GM21786 (cell line): ENCODE results near the gene STMN1.

Experiments used
- ATAC-seq: cut with Tn5 transposase; IDR thresholded peaks from one replicate; pipeline ENCODE4 v1.9.1; 2021; ENCODE audit not compliant: unreplicated experiment

The STMN1 gene

GRCh38 chr1:25871704-25872494 lies 34.3 kb downstream of the STMN1 start:
- no peak for ATAC-seq

- ATAC-seq = no peak
These were observed 35.0 kb downstream of the STMN1 start for GRCh38 chr1:25871086-25871703.

- no peak for ATAC-seq
These were observed 35.6 kb downstream of the STMN1 start for GRCh38 chr1:25870614-25871013.

- no peak for ATAC-seq
These were observed 36.2 kb downstream of the STMN1 start for GRCh38 chr1:25869909-25870606.

- ATAC-seq = no peak
These were observed 38.8 kb downstream of the STMN1 start for GRCh38 chr1:25867210-25867991.

GRCh38 chr1:25866288-25866687 lies 39.9 kb downstream of the STMN1 start:
- ATAC-seq = no peak

- no peak for ATAC-seq
These were observed 41.8 kb downstream of the STMN1 start for GRCh38 chr1:25864434-25864833.

GRCh38 chr1:25863486-25864262 lies 42.5 kb downstream of the STMN1 start:
- no peak for ATAC-seq

- no peak for ATAC-seq
These were observed 43.3 kb downstream of the STMN1 start for GRCh38 chr1:25862785-25863485.

- ATAC-seq = no peak
These were observed 44.6 kb downstream of the STMN1 start for GRCh38 chr1:25861316-25862286.

GRCh38 chr1:25858906-25859789 lies 47.1 kb downstream of the STMN1 start, which contains the start of gene AUNIP:
AUNIP (minus strand) TSS chr1:25859457; CDS start chr1:25859357, 100 bp downstream.
- no peak for ATAC-seq

- no peak for ATAC-seq
These were observed 47.7 kb downstream of the STMN1 start for GRCh38 chr1:25858494-25858893.

- no peak for ATAC-seq
These were observed 49.4 kb downstream of the STMN1 start for GRCh38 chr1:25856856-25857255.

GRCh38 chr1:25854554-25854953 lies 51.7 kb downstream of the STMN1 start:
- ATAC-seq = no peak
